Breast epithelium (tissue), 4 donors: ENCODE measurements around the gene HIVEP2. TPM values are rescaled to one million over a fixed set of nuclear protein-coding genes. Genes with fewer than 3 reads are reported as not detected.
A peak's percentile ranks its signal among the peaks of the same experiment; 100 is the strongest.

Source experiments
- DNase-seq, 2 donors: peaks; one replicate each; pipeline ENCODE4 v3.0.0-alpha.2; 2019; ENCODE audit warnings: low spot score in 2 of 2
- H3K27ac ChIP-seq, 2 donors: fragments of 200-600 bp; sonication (generic) in 1 of 2; one replicate each; pipeline ENCODE4 v1.5.1; 2016 to 2019; ENCODE audit warnings: mild to moderate bottlenecking in 1 of 2
- H3K27me3 ChIP-seq, 2 donors: fragments of 200-600 bp; sonication (generic) in 1 of 2; one replicate each; pipeline versions ENCODE4 v1.5.1 to v1.6.0; 2017 to 2019; ENCODE audit warnings: control low read depth in 1 of 2, mild to moderate bottlenecking in 1 of 2
- H3K36me3 ChIP-seq: fragments of 200-600 bp; one replicate; pipeline ENCODE4 v1.5.1; 2019
- H3K4me1 ChIP-seq, 2 donors: fragments of 200-600 bp; sonication (generic); one replicate each; pipeline ENCODE4 v1.5.1; 2016 to 2019; ENCODE audit warnings: control low read depth in 1 of 2
- H3K4me3 ChIP-seq, 3 donors: fragments of 200-600 bp; sonication (generic); 1 replicate in 2 of 3; 2 replicates in 1 of 3; pipeline ENCODE4 v1.5.1; 2016 to 2019; ENCODE audit warnings: mild to moderate bottlenecking in 3 of 3, moderate library complexity in 2 of 3
- H3K9me3 ChIP-seq, 2 donors: fragments of 200-600 bp; sonication (generic) in 1 of 2; one replicate each; pipeline ENCODE4 v1.5.1; 2016 to 2019; ENCODE audit warnings: control low read depth in 1 of 2
- CTCF ChIP-seq, 3 donors: fragments of 450-650 bp; IDR thresholded peaks; one replicate each; pipeline ENCODE4 v1.5.1; 2016 to 2017; ENCODE audit warnings: antibody characterized with exemption in 3 of 3, mild to moderate bottlenecking in 3 of 3, moderate library complexity in 3 of 3
- POLR2A ChIP-seq: fragments of 450-650 bp; IDR thresholded peaks from one replicate; pipeline ENCODE4 v1.6.1; 2016; ENCODE audit warnings: antibody characterized with exemption, mild to moderate bottlenecking, moderate library complexity
- POLR2AphosphoS5 ChIP-seq, 3 donors: sonication (generic); formaldehyde crosslinking; IDR thresholded peaks; one replicate each; pipeline ENCODE4 v1.6.1; 2017; ENCODE audit warnings: antibody characterized with exemption in 3 of 3
- intact Hi-C: fragments of 100-400 bp; cut with DNase I; formaldehyde crosslinking; loops from one replicate; pipeline ENCODE4 v1.15.1; 2023; ENCODE audit warnings: low total_unique reads
- total RNA-seq, 3 donors: library from RNA; depleted of rRNA; stranded (reverse); fragments of >200 nt; gene quantifications; one replicate each; pipeline ENCODE4 v1.1.0, GENCODE V29; 2016

HIVEP2 gene
- total RNA-seq, 3 donors from 2014 or later: 20.6 to 25.0 (median 23.9) TPM

- intact Hi-C loops: no loop called here
- Histone ChIP-seq H3K4me3 (no peak overlapping the region), H3K4me1 (peaks cover 0 to 6% of the 10 kb centered on the region in 2 donors), H3K27ac (peak overlapping the region; percentile 5 to 18), H3K9me3 (no peaks in the 10 kb centered on the region), H3K27me3 (no peaks in the 10 kb centered on the region), H3K36me3 (no peaks in the 10 kb centered on the region)
- TF ChIP-seq CTCF (IDR thresholded peaks at IDR 0.05) (no peak), POLR2A (no peak), POLR2AphosphoS5 (IDR thresholded peaks at IDR 0.05) (no peak)
- no peak for DNase-seq
These were observed 93.4 kb downstream of the HIVEP2 start for GRCh38 chr6:142851601-142852000.

GRCh38 chr6:142850679-142851423 is 94.1 kb downstream of the HIVEP2 start:
- intact Hi-C loops: no loop called here

GRCh38 chr6:142848976-142849375 is 96.0 kb downstream of the HIVEP2 start:
- no peak for DNase-seq
- no peak overlapping the region for H3K4me3 ChIP-seq
- no peak overlapping the region for H3K27ac ChIP-seq
- TF ChIP-seq POLR2AphosphoS5 (IDR thresholded peaks at IDR 0.05) (no peak), CTCF (IDR thresholded peaks at IDR 0.05) (no peak), POLR2A (no peak)
- H3K36me3 ChIP-seq: no peaks in the 10 kb centered on the region
- H3K27me3 ChIP-seq: no peaks in the 10 kb centered on the region
- H3K9me3 ChIP-seq: no peaks in the 10 kb centered on the region
- intact Hi-C loops: no loop called here
- peaks cover 0 to 19% of the 10 kb centered on the region in 2 donors for H3K4me1 ChIP-seq

More at GRCh38 chr6:142850679-142851423, 94.1 kb downstream of the HIVEP2 start:
- TF ChIP-seq CTCF (IDR thresholded peaks at IDR 0.05) (no peak), POLR2A (no peak), POLR2AphosphoS5 (IDR thresholded peaks at IDR 0.05) (no peak)
- no peaks in the 10 kb centered on the region for H3K36me3 ChIP-seq
- H3K27ac ChIP-seq: peak overlapping the region in 1 of 2 donors; percentile 51
- no peak overlapping the region for H3K4me3 ChIP-seq
- H3K4me1 ChIP-seq: peaks cover 0 to 11% of the 10 kb centered on the region in 2 donors
- no peak for DNase-seq
- H3K27me3 ChIP-seq: no peaks in the 10 kb centered on the region
- H3K9me3 ChIP-seq: no peaks in the 10 kb centered on the region

GRCh38 chr6:142848156-142848555 is 96.8 kb downstream of the HIVEP2 start:
- no peak for TF ChIP-seq POLR2A
- TF ChIP-seq POLR2AphosphoS5 (IDR thresholded peaks at IDR 0.05): no peak
- no peak for TF ChIP-seq CTCF (IDR thresholded peaks at IDR 0.05)
- Histone ChIP-seq H3K9me3 (no peaks in the 10 kb centered on the region), H3K27ac (peak overlapping the region in 1 of 2 donors; percentile 2), H3K27me3 (no peaks in the 10 kb centered on the region), H3K4me3 (no peak overlapping the region), H3K4me1 (peaks cover 0 to 13% of the 10 kb centered on the region in 2 donors), H3K36me3 (no peaks in the 10 kb centered on the region)
- DNase-seq: no peak
- intact Hi-C loops: no loop called here

GRCh38 chr6:142846883-142847287 is 98.1 kb downstream of the HIVEP2 start:
- no peak for TF ChIP-seq CTCF (IDR thresholded peaks at IDR 0.05)
- no peak for TF ChIP-seq POLR2AphosphoS5 (IDR thresholded peaks at IDR 0.05)
- no peak for TF ChIP-seq POLR2A
- no peaks in the 10 kb centered on the region for H3K27me3 ChIP-seq
- H3K36me3 ChIP-seq: no peaks in the 10 kb centered on the region
- H3K27ac ChIP-seq: peak overlapping the region; percentile 77 to 82
- intact Hi-C loops: no loop called here
- H3K9me3 ChIP-seq: no peaks in the 10 kb centered on the region
- peak overlapping the region in 1 of 3 donors; percentile 20 for H3K4me3 ChIP-seq
- peaks cover 0 to 13% of the 10 kb centered on the region in 2 donors for H3K4me1 ChIP-seq
- no peak for DNase-seq
